ENCODE results near the gene PPP2R5C.

DNA sequence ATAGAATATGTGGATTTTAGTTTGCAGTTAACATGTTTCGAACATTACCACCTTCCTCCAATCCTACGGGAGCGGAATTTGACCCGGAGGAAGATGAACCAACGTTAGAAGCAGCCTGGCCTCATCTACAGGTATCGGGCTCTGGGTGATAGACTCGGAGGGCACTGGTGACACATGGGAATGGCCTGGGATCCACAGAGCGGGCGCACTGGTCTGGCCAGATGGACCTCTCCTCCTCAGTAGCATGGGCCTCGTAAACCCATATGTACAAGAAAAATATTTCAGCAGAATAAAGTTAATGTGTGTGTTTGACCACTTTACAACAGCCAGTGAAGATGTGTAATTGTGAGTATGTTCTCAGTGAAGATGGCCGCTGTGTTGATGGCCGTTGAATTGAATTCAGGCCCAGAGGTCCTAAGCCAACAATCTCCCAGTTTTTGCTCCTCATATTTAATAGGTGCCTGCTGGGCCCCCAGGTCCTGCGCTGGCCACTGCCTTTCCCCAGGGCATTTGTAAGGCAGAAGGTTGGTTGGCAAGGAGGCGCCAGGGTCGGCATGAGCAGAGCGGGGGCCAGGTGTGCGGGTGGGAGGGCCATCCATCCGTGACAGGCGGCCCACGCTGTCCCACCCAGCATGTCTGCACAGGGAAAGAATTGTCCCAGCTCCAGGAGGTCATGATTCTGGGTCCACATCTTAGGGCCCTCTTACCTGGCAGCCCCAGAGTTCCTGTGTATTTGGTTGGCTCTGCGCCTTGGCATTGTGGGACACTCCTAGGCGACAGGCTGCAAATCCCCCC is 120.8 kb downstream of the PPP2R5C start:
- TF ChIP-seq, protein P1, sequence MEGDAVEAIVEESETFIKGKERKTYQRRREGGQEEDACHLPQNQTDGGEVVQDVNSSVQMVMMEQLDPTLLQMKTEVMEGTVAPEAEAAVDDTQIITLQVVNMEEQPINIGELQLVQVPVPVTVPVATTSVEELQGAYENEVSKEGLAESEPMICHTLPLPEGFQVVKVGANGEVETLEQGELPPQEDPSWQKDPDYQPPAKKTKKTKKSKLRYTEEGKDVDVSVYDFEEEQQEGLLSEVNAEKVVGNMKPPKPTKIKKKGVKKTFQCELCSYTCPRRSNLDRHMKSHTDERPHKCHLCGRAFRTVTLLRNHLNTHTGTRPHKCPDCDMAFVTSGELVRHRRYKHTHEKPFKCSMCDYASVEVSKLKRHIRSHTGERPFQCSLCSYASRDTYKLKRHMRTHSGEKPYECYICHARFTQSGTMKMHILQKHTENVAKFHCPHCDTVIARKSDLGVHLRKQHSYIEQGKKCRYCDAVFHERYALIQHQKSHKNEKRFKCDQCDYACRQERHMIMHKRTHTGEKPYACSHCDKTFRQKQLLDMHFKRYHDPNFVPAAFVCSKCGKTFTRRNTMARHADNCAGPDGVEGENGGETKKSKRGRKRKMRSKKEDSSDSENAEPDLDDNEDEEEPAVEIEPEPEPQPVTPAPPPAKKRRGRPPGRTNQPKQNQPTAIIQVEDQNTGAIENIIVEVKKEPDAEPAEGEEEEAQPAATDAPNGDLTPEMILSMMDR (conservative IDR thresholded peaks at IDR 0.05 in 1 of 2, IDR thresholded peaks at IDR 0.05 in 1 of 2; ENCODE audit: extremely low read depth in 1 of 2, insufficient read depth in 1 of 2, low read depth in 1 of 2, low read length in 2 of 2): no peak
- no peak for TF ChIP-seq EZH2 (IDR thresholded peaks at IDR 0.05; ENCODE audit: borderline replicate concordance, low read length)
